ENCODE data around the gene APOB.

DNA sequence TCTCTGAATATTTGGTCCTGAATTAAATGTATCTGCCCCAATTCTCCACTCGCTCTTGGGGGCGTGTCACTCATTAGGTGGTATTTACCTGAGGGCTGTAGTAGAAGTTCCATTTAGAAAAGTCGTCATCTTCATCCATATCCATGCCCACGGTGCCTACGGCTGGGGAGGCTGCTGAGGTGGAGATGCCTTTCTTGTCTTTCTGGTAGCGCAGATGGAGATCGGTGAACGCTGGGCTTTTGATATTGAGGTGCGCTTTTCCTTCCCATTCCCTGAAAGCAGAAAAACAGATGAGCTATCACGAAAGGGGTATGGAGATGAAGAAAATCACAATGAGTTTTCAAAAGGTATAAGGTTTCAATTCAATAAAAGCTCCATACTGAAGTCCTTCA, 39.7 kb downstream of the APOB start:
- TF ChIP-seq, protein P1, sequence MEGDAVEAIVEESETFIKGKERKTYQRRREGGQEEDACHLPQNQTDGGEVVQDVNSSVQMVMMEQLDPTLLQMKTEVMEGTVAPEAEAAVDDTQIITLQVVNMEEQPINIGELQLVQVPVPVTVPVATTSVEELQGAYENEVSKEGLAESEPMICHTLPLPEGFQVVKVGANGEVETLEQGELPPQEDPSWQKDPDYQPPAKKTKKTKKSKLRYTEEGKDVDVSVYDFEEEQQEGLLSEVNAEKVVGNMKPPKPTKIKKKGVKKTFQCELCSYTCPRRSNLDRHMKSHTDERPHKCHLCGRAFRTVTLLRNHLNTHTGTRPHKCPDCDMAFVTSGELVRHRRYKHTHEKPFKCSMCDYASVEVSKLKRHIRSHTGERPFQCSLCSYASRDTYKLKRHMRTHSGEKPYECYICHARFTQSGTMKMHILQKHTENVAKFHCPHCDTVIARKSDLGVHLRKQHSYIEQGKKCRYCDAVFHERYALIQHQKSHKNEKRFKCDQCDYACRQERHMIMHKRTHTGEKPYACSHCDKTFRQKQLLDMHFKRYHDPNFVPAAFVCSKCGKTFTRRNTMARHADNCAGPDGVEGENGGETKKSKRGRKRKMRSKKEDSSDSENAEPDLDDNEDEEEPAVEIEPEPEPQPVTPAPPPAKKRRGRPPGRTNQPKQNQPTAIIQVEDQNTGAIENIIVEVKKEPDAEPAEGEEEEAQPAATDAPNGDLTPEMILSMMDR (conservative IDR thresholded peaks at IDR 0.05; ENCODE audit: low read depth, low read length), result no peak
- TF ChIP-seq EZH2 (IDR thresholded peaks at IDR 0.05; ENCODE audit: low read length, unreplicated experiment), result no peak

Measured in PC-3 (cell line).